Activated naive CD4-positive, alpha-beta T cell treated with anti-CD3 and anti-CD28 coated beads for 36 hours (primary cell): ENCODE measurements around the gene HIGD1C. TPM values are rescaled to one million over a fixed set of nuclear protein-coding genes. Genes with fewer than 3 reads are reported as not detected.

Experiments
- CTCF ChIA-PET: fragments of 350-600 bp; sonication (Branson Sonifier 250); formaldehyde crosslinking; loops from one replicate; lab custom pipeline; 2021; ENCODE audit warnings: antibody characterized with exemption; lab: Charles Lee
- DNase-seq: peaks from one replicate; pipeline ENCODE4 v3.0.0-alpha.2; 2020
- H3K27ac Mint-ChIP-seq: one replicate; pipeline ENCODE4 v1.8.0; 2021; ENCODE audit warnings: mild to moderate bottlenecking, mixed read lengths
- H3K27me3 Mint-ChIP-seq: one replicate; pipeline ENCODE4 v1.8.0; 2021; ENCODE audit warnings: low read depth, mixed read lengths
- H3K36me3 Mint-ChIP-seq: one replicate; pipeline ENCODE4 v1.8.0; 2021; ENCODE audit warnings: low read depth, mixed read lengths
- H3K4me1 Mint-ChIP-seq: one replicate; pipeline ENCODE4 v1.8.0; 2021; ENCODE audit warnings: low read depth, mixed read lengths
- H3K4me3 Mint-ChIP-seq: one replicate; pipeline ENCODE4 v1.8.0; 2021; ENCODE audit warnings: mild to moderate bottlenecking, moderate library complexity, mixed read lengths
- H3K9me3 Mint-ChIP-seq: one replicate; pipeline ENCODE4 v1.8.0; 2021; ENCODE audit warnings: mixed read lengths
- intact Hi-C: fragments of 100-400 bp; cut with micrococcal nuclease; formaldehyde crosslinking; loops from one replicate; pipeline ENCODE4 v1.15.1; 2023
- total RNA-seq, 2 experiments: library from RNA; stranded (reverse); gene quantifications; one replicate each; pipeline ENCODE4 v1.2.3, GENCODE V29; 2021

The HIGD1C gene
- total RNA-seq, 2 experiments from 2014 or later, result not detected

DNA sequence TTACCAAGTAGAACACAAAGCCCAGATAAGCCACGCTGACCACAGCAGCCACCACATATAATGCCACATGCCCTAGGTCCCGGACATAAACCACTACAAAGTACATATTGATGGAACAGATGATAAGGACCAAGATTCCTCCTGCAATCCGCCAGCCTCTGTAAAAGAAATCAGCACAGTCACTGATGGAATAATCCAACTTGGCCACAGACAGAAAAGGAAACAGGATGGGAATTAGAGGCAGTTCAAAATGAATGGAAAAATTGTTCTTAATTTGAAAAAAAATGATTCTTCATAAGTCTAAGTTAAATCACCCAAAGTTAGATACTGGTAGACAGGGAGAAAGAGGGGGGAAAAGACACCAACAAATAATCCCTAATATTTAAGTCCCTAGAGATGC, 38.4 kb downstream of the HIGD1C start:
- no peak overlapping the region for H3K4me3 Mint-ChIP-seq

DNA sequence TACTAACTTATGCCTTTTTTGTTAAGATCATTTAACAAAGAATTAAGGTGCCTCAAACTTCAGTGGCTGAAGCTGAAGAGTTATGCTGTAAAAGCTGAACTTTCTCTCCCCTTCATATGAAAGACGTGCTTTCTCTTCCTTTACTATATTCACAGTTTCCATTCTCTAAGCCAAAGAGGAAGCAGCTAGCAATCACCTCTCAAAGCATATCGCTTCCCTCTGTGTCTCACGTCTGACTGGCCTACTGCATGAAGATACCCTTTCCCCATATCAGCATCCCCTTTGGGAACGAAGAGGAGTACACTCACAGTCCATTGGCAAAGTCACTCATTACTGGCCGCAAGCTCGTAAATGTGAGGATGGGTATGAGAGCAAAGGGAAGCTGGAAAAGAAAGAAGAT, 38.9 kb downstream of the HIGD1C start:
- H3K36me3 Mint-ChIP-seq, result peaks cover 40% of the 10 kb centered on the region
- no peak overlapping the region for H3K27ac Mint-ChIP-seq
- H3K9me3 Mint-ChIP-seq, result no peaks in the 10 kb centered on the region
- intact Hi-C loops, result no loop called here
- H3K27me3 Mint-ChIP-seq, result no peaks in the 10 kb centered on the region
- DNase-seq, result no peak
- no peak overlapping the region for H3K4me3 Mint-ChIP-seq
- H3K4me1 Mint-ChIP-seq, result peaks cover 36% of the 10 kb centered on the region
- CTCF ChIA-PET, result interaction anchor here (0.6 to 2.4 kb wide), 2 partner anchors 11 to 29 kb away, joined by 4 to 5 read pairs; no protein-coding TSS in a partner anchor

More for the DNA sequence above, 38.4 kb downstream of the HIGD1C start:
- Mint-ChIP-seq H3K27ac (peak overlapping the region; percentile 14), H3K27me3 (no peaks in the 10 kb centered on the region), H3K4me1 (peaks cover 41% of the 10 kb centered on the region), H3K9me3 (no peaks in the 10 kb centered on the region), H3K36me3 (peaks cover 40% of the 10 kb centered on the region)
- DNase-seq, result no peak
- intact Hi-C loops, result no loop called here
- CTCF ChIA-PET, result interaction anchor here (2.4 kb wide), 1 partner anchor 10 kb away, joined by 5 read pairs; no protein-coding TSS in a partner anchor

DNA sequence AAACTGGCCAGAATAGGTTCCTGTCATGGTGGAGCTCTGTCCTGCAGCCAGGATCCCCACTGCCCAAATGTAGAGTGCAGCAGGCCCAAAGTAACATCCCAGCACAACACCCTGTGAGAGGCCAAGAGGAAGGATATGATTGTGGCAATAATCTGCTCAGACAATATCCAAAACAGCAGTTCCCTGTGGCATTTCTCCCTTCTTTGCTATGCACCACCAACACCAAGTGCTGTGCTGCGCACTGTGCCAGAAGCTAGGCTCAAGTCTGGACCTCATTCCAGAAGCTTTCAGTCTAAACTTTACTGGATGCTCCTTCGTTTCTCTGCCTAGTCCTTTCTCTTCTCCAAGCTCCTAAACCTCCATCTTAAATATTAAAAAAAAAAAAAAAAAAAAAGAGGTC, 40.5 kb downstream of the HIGD1C start:
- no peak for DNase-seq
- Mint-ChIP-seq H3K27ac (no peak overlapping the region), H3K4me1 (peaks cover 22% of the 10 kb centered on the region), H3K4me3 (no peak overlapping the region), H3K36me3 (peaks cover 44% of the 10 kb centered on the region), H3K9me3 (no peaks in the 10 kb centered on the region), H3K27me3 (no peaks in the 10 kb centered on the region)
- CTCF ChIA-PET, result interaction anchor here (0.7 kb wide), 1 partner anchor 31 kb away, joined by 3 read pairs; no protein-coding TSS in a partner anchor
- intact Hi-C loops, result no loop called here

DNA sequence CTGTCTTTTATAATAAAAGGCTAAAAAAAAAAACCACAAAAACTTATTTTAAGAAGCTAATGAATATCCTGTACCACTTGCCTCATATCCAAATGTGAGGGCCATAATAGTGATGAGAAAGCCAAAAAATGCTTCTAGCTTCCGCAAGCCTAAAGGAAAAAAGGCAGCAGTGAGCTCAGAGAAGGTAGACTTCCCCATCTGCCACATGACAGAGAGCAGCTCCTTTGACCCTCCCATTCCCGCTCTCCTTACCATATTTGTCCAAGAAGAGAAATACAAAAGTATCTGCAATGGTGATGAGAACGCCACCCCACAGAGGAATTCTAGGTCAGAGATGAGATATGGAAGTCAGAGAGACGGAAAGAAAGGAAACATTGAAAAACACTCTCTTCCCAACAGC, 46.7 kb downstream of the HIGD1C start:
- Mint-ChIP-seq H3K4me1 (peaks cover 17% of the 10 kb centered on the region), H3K9me3 (no peaks in the 10 kb centered on the region), H3K36me3 (peaks cover 41% of the 10 kb centered on the region), H3K27ac (no peak overlapping the region), H3K4me3 (no peak overlapping the region), H3K27me3 (no peaks in the 10 kb centered on the region)
- intact Hi-C loops, result no loop called here
- DNase-seq, result no peak
- CTCF ChIA-PET, result no interaction called here

GRCh38 chr12:51000245-51000644, 47.9 kb downstream of the HIGD1C start:
- DNase-seq, result peak; percentile 32
- CTCF ChIA-PET, result interaction anchor here (0.6 kb wide), 1 partner anchor 89 kb away, joined by 3 read pairs; no protein-coding TSS in a partner anchor
- Mint-ChIP-seq H3K27me3 (no peaks in the 10 kb centered on the region), H3K4me1 (peaks cover 17% of the 10 kb centered on the region), H3K27ac (peak overlapping the region; percentile 11), H3K4me3 (no peak overlapping the region), H3K36me3 (peaks cover 39% of the 10 kb centered on the region), H3K9me3 (no peaks in the 10 kb centered on the region)
- intact Hi-C loops, result no loop called here

DNA sequence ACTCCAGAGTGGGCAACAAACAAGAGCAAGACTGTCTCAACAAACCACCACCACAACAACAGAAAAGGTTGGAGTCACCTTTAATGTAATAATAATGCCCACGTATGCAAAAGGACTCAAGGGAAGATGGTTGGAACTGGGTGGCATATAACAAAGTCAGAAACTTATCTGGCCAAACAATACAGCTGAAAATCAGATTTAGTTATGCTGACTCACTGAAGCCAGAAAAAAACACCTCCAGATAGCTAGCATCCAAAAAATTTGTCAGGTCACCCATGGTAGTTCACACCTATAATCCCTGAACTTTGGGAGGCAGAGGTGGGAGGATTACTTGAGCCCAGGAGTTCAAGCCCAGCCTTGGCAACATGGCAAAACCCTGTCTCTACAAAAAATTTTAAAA, 49.5 kb downstream of the HIGD1C start:
- peaks cover 33% of the 10 kb centered on the region for H3K36me3 Mint-ChIP-seq

GRCh38 chr12:51004504-51004903, 52.2 kb downstream of the HIGD1C start:
- intact Hi-C loops, result no loop called here
- no peaks in the 10 kb centered on the region for H3K27me3 Mint-ChIP-seq
- no peak overlapping the region for H3K27ac Mint-ChIP-seq
- no peak for DNase-seq
- H3K4me3 Mint-ChIP-seq, result no peak overlapping the region
- H3K4me1 Mint-ChIP-seq, result peaks cover 23% of the 10 kb centered on the region
- CTCF ChIA-PET, result no interaction called here
- H3K9me3 Mint-ChIP-seq, result no peaks in the 10 kb centered on the region
- H3K36me3 Mint-ChIP-seq, result peaks cover 30% of the 10 kb centered on the region

More for the DNA sequence above, 49.5 kb downstream of the HIGD1C start:
- no peak for DNase-seq
- CTCF ChIA-PET, result interaction anchor here (0.6 to 1.4 kb wide), 3 partner anchors 19 to 32 kb away, joined by 3 to 4 read pairs (median 3); no protein-coding TSS in a partner anchor
- Mint-ChIP-seq H3K4me3 (no peak overlapping the region), H3K27ac (no peak overlapping the region), H3K4me1 (peaks cover 17% of the 10 kb centered on the region), H3K27me3 (no peaks in the 10 kb centered on the region), H3K9me3 (no peaks in the 10 kb centered on the region)
- intact Hi-C loops, result no loop called here

GRCh38 chr12:51005030-51005429, 52.7 kb downstream of the HIGD1C start:
- no peak overlapping the region for H3K27ac Mint-ChIP-seq
- intact Hi-C loops, result no loop called here
- peaks cover 24% of the 10 kb centered on the region for H3K4me1 Mint-ChIP-seq
- no peak overlapping the region for H3K4me3 Mint-ChIP-seq
- no peak for DNase-seq
- no peaks in the 10 kb centered on the region for H3K9me3 Mint-ChIP-seq
- H3K27me3 Mint-ChIP-seq, result no peaks in the 10 kb centered on the region
- CTCF ChIA-PET, result no interaction called here
- H3K36me3 Mint-ChIP-seq, result peaks cover 28% of the 10 kb centered on the region

DNA sequence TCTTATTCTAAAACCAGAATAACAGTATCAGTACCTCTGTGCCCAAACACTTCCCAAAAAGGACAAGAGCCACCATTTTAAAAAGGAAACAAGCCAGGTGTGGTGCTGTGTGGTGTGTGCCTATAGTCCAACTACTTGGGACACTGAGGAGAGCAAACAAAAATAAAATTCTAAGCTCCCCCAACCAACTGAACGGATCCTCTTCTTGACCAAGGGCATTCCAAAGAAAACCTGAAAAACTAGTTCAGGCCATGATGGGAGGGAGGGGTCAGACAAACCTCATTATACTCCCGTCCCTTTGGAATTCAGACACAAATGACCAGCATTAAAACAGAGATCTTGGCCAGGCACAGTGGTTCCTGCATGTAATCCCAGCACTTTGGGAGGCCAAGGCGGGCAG, 53.3 kb downstream of the HIGD1C start:
- no peaks in the 10 kb centered on the region for H3K27me3 Mint-ChIP-seq
- CTCF ChIA-PET, result interaction anchor here (1.2 to 2.6 kb wide), 2 partner anchors 22 to 24 kb away, joined by 3 to 10 read pairs; no protein-coding TSS in a partner anchor
- no peak overlapping the region for H3K27ac Mint-ChIP-seq
- peaks cover 24% of the 10 kb centered on the region for H3K4me1 Mint-ChIP-seq
- no peaks in the 10 kb centered on the region for H3K9me3 Mint-ChIP-seq
- DNase-seq, result no peak
- intact Hi-C loops, result no loop called here
- H3K4me3 Mint-ChIP-seq, result no peak overlapping the region
- peaks cover 22% of the 10 kb centered on the region for H3K36me3 Mint-ChIP-seq

- Mint-ChIP-seq H3K36me3 (peaks cover 18% of the 10 kb centered on the region), H3K27ac (peak overlapping the region; percentile 69), H3K4me3 (peak overlapping the region; percentile 19), H3K27me3 (no peaks in the 10 kb centered on the region), H3K9me3 (no peaks in the 10 kb centered on the region), H3K4me1 (peaks cover 47% of the 10 kb centered on the region)
- intact Hi-C loops, result loop anchor here (1.0 kb wide), 1 partner anchor 17 kb away; no protein-coding TSS in a partner anchor
- CTCF ChIA-PET, result interaction anchor here (0.5 to 0.6 kb wide), 2 partner anchors 78 to 459 kb away, joined by 3 read pairs; no protein-coding TSS in a partner anchor
- no peak for DNase-seq
These were observed 56.1 kb downstream of the HIGD1C start for GRCh38 chr12:51008329-51009055.

DNA sequence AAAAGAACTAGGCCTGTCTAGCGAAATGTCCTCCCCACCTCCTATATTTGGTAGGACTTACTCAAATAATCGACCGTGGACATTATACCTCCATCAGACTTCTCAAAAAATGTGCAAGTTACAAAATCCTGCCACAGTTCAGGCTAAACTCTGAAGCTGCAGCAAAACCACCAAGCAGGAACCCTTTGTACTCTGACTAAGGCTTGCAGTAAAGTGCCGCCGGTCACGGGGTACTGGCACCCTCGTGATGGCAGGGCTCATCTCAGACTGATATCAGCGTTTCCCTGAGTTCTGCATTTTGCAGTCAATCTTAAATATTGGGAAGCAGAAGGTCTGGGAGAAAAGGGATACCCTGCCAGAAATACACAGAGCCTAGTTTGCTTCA, 56.7 kb downstream of the HIGD1C start:
- peak overlapping the region; percentile 19 for H3K4me3 Mint-ChIP-seq
- H3K4me1 Mint-ChIP-seq, result peaks cover 51% of the 10 kb centered on the region
- peak overlapping the region; percentile 69 for H3K27ac Mint-ChIP-seq
- no peaks in the 10 kb centered on the region for H3K9me3 Mint-ChIP-seq
- DNase-seq, result peak; percentile 83
- peaks cover 16% of the 10 kb centered on the region for H3K36me3 Mint-ChIP-seq
- CTCF ChIA-PET, result interaction anchor here (0.5 to 1.1 kb wide), 4 partner anchors 17 to 459 kb away, joined by 3 to 4 read pairs (median 3); partner anchors contain the start of gene SLC11A2
- intact Hi-C loops, result loop anchor here (1.0 kb wide), 1 partner anchor 16 kb away; no protein-coding TSS in a partner anchor
- no peaks in the 10 kb centered on the region for H3K27me3 Mint-ChIP-seq

DNA sequence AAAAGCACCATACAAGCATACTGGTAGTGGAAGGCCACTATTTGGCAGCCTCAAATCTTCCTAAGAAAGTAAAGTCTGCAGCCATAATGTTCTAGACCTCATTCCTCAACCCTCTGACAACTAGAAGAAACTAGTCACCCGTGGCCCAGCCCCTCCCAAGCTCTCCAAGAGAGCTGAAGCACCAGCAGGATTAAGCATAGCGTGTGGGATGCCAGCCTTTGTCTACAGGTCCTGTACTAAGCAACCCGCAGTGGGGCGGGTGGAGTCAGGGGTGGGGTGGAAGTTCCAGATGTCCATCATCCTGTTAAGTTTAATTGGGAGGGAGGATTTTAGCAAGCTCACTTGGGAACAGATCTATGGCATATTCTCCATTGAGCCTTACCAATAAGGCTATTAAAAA, 59.6 kb downstream of the HIGD1C start:
- no peak overlapping the region for H3K27ac Mint-ChIP-seq
- H3K4me1 Mint-ChIP-seq, result peaks cover 51% of the 10 kb centered on the region
- intact Hi-C loops, result no loop called here
- H3K9me3 Mint-ChIP-seq, result no peaks in the 10 kb centered on the region
- H3K36me3 Mint-ChIP-seq, result peaks cover 9% of the 10 kb centered on the region
- CTCF ChIA-PET, result interaction anchor here (0.6 to 1.5 kb wide), 2 partner anchors 10 to 160 kb away, joined by 3 to 4 read pairs; no protein-coding TSS in a partner anchor
- H3K4me3 Mint-ChIP-seq, result no peak overlapping the region
- H3K27me3 Mint-ChIP-seq, result no peaks in the 10 kb centered on the region
- DNase-seq, result no peak
